Measurements from ENCODE around the gene TBC1D2B. TPM values are rescaled to one million over a fixed set of nuclear protein-coding genes. Genes with fewer than 3 reads are reported as not detected.

TBC1D2B gene
- polyA plus RNA-seq, 1 donor (not counting 4 experiments of a cell fraction or from before 2014, with no cell fraction given) = 27.0 TPM

GRCh38 chr15:77985031-77985930 lies 92.2 kb downstream of the TBC1D2B start:
- dilution Hi-C loops (cut with MboI; ENCODE audit: extremely low pct_ligation_motif_present, low sequenced_read_pairs) = no loop called here
- no peak for TF ChIP-seq CTCF (optimal IDR thresholded peaks at IDR 0.05 in 1 of 3, IDR thresholded peaks at IDR 0.05 in 1 of 3, conservative IDR thresholded peaks at IDR 0.05 in 1 of 3; ENCODE audit: extremely low read depth in 1 of 3, insufficient read depth in 2 of 3, low read length in 3 of 3)
- TF ChIP-seq EZH2 (IDR thresholded peaks at IDR 0.05; ENCODE audit: low read length) = no peak
- Histone ChIP-seq H3K4me2 (ENCODE audit: control insufficient read depth, extremely low read depth, insufficient read depth, low read depth, low read length) (no peak overlapping the region), H3K4me3 (ENCODE audit: control insufficient read depth in 2 of 3, extremely low read depth in 1 of 3, insufficient read depth in 2 of 3, low read depth in 1 of 3, low read length in 3 of 3) (no peak overlapping the region), H3K9ac (ENCODE audit: control insufficient read depth, extremely low read depth, insufficient read depth, low read length) (no peak overlapping the region), H3K9me1 (ENCODE audit: control insufficient read depth, extremely low read depth, insufficient read depth, low read length) (no peaks in the 10 kb centered on the region), H3K9me3 (ENCODE audit: control insufficient read depth, low read depth, low read length) (no peaks in the 10 kb centered on the region), H3K27ac (ENCODE audit: control insufficient read depth, insufficient read depth, low read length) (no peak overlapping the region), H3K27me3 (ENCODE audit: control insufficient read depth, extremely low read depth, insufficient read depth, low read length) (no peaks in the 10 kb centered on the region), H3K4me1 (ENCODE audit: control insufficient read depth, extremely low read depth, insufficient read depth, low read length) (no peaks in the 10 kb centered on the region), H2AFZ (ENCODE audit: control insufficient read depth, low read length) (no peak overlapping the region), H3K36me3 (ENCODE audit: control insufficient read depth in 2 of 2, extremely low read depth in 1 of 2, insufficient read depth in 2 of 2, low read length in 2 of 2) (no peaks in the 10 kb centered on the region), H4K20me1 (ENCODE audit: control insufficient read depth, extremely low read depth, insufficient read depth, low read length) (no peaks in the 10 kb centered on the region), H3K79me2 (ENCODE audit: control insufficient read depth, insufficient read depth, low read length) (no peaks in the 10 kb centered on the region)
- DNase-seq (ENCODE audit: low read depth, low spot score) (no peak), FAIRE-seq (no peak)

GRCh38 chr15:77984446-77984861 lies 93.1 kb downstream of the TBC1D2B start:
- Histone ChIP-seq H3K79me2 (ENCODE audit: control insufficient read depth, insufficient read depth, low read length) (no peaks in the 10 kb centered on the region), H2AFZ (ENCODE audit: control insufficient read depth, low read length) (no peak overlapping the region), H4K20me1 (ENCODE audit: control insufficient read depth, extremely low read depth, insufficient read depth, low read length) (no peaks in the 10 kb centered on the region), H3K9me1 (ENCODE audit: control insufficient read depth, extremely low read depth, insufficient read depth, low read length) (no peaks in the 10 kb centered on the region), H3K27me3 (ENCODE audit: control insufficient read depth, extremely low read depth, insufficient read depth, low read length) (no peaks in the 10 kb centered on the region), H3K27ac (ENCODE audit: control insufficient read depth, insufficient read depth, low read length) (no peak overlapping the region), H3K36me3 (ENCODE audit: control insufficient read depth in 2 of 2, extremely low read depth in 1 of 2, insufficient read depth in 2 of 2, low read length in 2 of 2) (no peaks in the 10 kb centered on the region), H3K4me3 (ENCODE audit: control insufficient read depth in 2 of 3, extremely low read depth in 1 of 3, insufficient read depth in 2 of 3, low read depth in 1 of 3, low read length in 3 of 3) (no peak overlapping the region), H3K9ac (ENCODE audit: control insufficient read depth, extremely low read depth, insufficient read depth, low read length) (no peak overlapping the region), H3K4me2 (ENCODE audit: control insufficient read depth, extremely low read depth, insufficient read depth, low read depth, low read length) (no peak overlapping the region), H3K4me1 (ENCODE audit: control insufficient read depth, extremely low read depth, insufficient read depth, low read length) (no peaks in the 10 kb centered on the region), H3K9me3 (ENCODE audit: control insufficient read depth, low read depth, low read length) (no peaks in the 10 kb centered on the region)
- no peak for TF ChIP-seq CTCF (optimal IDR thresholded peaks at IDR 0.05 in 1 of 3, IDR thresholded peaks at IDR 0.05 in 1 of 3, conservative IDR thresholded peaks at IDR 0.05 in 1 of 3; ENCODE audit: extremely low read depth in 1 of 3, insufficient read depth in 2 of 3, low read length in 3 of 3)
- TF ChIP-seq EZH2 (IDR thresholded peaks at IDR 0.05; ENCODE audit: low read length) = no peak
- DNase-seq (ENCODE audit: low read depth, low spot score) = no peak
- FAIRE-seq = no peak
- dilution Hi-C loops (cut with MboI; ENCODE audit: extremely low pct_ligation_motif_present, low sequenced_read_pairs) = no loop called here

All from keratinocyte (primary cell).